Liver (tissue), 9 donors: ENCODE results near the gene MARVELD1. TPM values are rescaled to one million over a fixed set of nuclear protein-coding genes. Genes with fewer than 3 reads are reported as not detected.

Experiments used
- DNase-seq: peaks from one replicate; pipeline ENCODE4 v3.0.0-alpha.2; 2017; ENCODE audit warnings: low spot score
- H3K27ac ChIP-seq, 2 donors: one replicate each; pipeline ENCODE4 v1.7.0; 2013; ENCODE audit warnings: inconsistent platforms in 2 of 2, low read length in 2 of 2, control low read depth in 1 of 2, low read depth in 1 of 2, mild to moderate bottlenecking in 1 of 2
- H3K27me3 ChIP-seq, 4 donors: one replicate each; pipeline versions ENCODE4 v1.6.1 to v1.7.0; 2013; ENCODE audit warnings: low read length in 3 of 4, inconsistent platforms in 1 of 4, mild to moderate bottlenecking in 1 of 4, moderate library complexity in 1 of 4; ENCODE audit not compliant: control insufficient read depth in 4 of 4, insufficient read depth in 4 of 4
- H3K36me3 ChIP-seq, 4 donors: one replicate each; pipeline versions ENCODE4 v1.6.1 to v1.7.0; 2013; ENCODE audit warnings: low read length in 3 of 4, mild to moderate bottlenecking in 3 of 4, low read depth in 1 of 4, moderate library complexity in 1 of 4; ENCODE audit not compliant: control insufficient read depth in 4 of 4, insufficient read depth in 3 of 4
- H3K4me1 ChIP-seq, 4 donors: one replicate each; pipeline versions ENCODE4 v1.6.1 to v1.7.0; 2013; ENCODE audit warnings: low read length in 3 of 4, mild to moderate bottlenecking in 3 of 4, moderate library complexity in 1 of 4; ENCODE audit not compliant: control insufficient read depth in 4 of 4, insufficient read depth in 4 of 4
- H3K4me3 ChIP-seq, 3 donors: one replicate each; pipeline versions ENCODE4 v1.6.1 to v1.7.0; 2013; ENCODE audit warnings: low read length in 3 of 3, control low read depth in 1 of 3, low read depth in 1 of 3, mild to moderate bottlenecking in 1 of 3
- H3K9ac ChIP-seq, 2 donors: one replicate each; pipeline ENCODE4 v1.7.0; 2013; ENCODE audit warnings: low read length in 2 of 2, mild to moderate bottlenecking in 2 of 2, moderate library complexity in 2 of 2, control low read depth in 1 of 2, low read depth in 1 of 2
- H3K9me3 ChIP-seq, 4 donors: one replicate each; pipeline versions ENCODE4 v1.6.1 to v1.7.0; 2013; ENCODE audit warnings: low read length in 3 of 4; ENCODE audit not compliant: control insufficient read depth in 4 of 4
- EGR1 ChIP-seq, 2 donors: IDR thresholded peaks; 2 replicates each; pipeline ENCODE4 v1.6.1; 2016 to 2018; ENCODE audit warnings: antibody characterized with exemption in 2 of 2, low read depth in 2 of 2
- FOXA1 ChIP-seq: IDR thresholded peaks from 2 replicates; pipeline ENCODE4 v1.6.1; 2016; ENCODE audit warnings: antibody characterized with exemption
- GABPA ChIP-seq, 2 donors: IDR thresholded peaks in 1 of 2; conservative IDR thresholded peaks in 1 of 2; 2 replicates each; pipeline ENCODE4 v1.6.1; 2016; ENCODE audit warnings: antibody characterized with exemption in 2 of 2, mild to moderate bottlenecking in 1 of 2, moderate library complexity in 1 of 2
- HNF4A ChIP-seq, 2 donors: conservative IDR thresholded peaks; 2 replicates each; pipeline ENCODE4 v1.6.1; 2016; ENCODE audit warnings: antibody characterized with exemption in 2 of 2, mild to moderate bottlenecking in 2 of 2
- HNF4G ChIP-seq: IDR thresholded peaks from 2 replicates; pipeline ENCODE4 v1.6.1; 2016; ENCODE audit warnings: antibody characterized with exemption
- JUND ChIP-seq, 2 donors: IDR thresholded peaks; 2 replicates each; pipeline ENCODE4 v1.6.1; 2016; ENCODE audit warnings: antibody characterized with exemption in 2 of 2
- MAX ChIP-seq: IDR thresholded peaks from 2 replicates; pipeline ENCODE4 v1.6.1; 2016; ENCODE audit warnings: antibody characterized with exemption
- NR2F2 ChIP-seq: IDR thresholded peaks from 2 replicates; pipeline ENCODE4 v1.6.1; 2016; ENCODE audit warnings: antibody characterized with exemption
- RAD21 ChIP-seq, 2 donors: IDR thresholded peaks; 2 replicates each; pipeline ENCODE4 v1.6.1; 2016; ENCODE audit warnings: antibody characterized with exemption in 2 of 2, mild to moderate bottlenecking in 2 of 2
- RXRA ChIP-seq, 2 donors: IDR thresholded peaks; 2 replicates each; pipeline ENCODE4 v1.6.1; 2017 to 2018; ENCODE audit warnings: antibody characterized with exemption in 2 of 2, mild to moderate bottlenecking in 1 of 2
- SP1 ChIP-seq: IDR thresholded peaks from 2 replicates; pipeline ENCODE4 v1.6.1; 2018; ENCODE audit warnings: antibody characterized with exemption, mild to moderate bottlenecking
- TAF1 ChIP-seq: conservative IDR thresholded peaks from 2 replicates; pipeline ENCODE4 v1.6.1; 2016; ENCODE audit warnings: antibody characterized with exemption, mild to moderate bottlenecking
- ZBTB33 ChIP-seq: IDR thresholded peaks from 2 replicates; pipeline ENCODE4 v1.6.1; 2016; ENCODE audit warnings: antibody characterized with exemption
- WGBS: extraction: QIAGEN DNeasy Blood & Tissue Kit; methylation state at CpG from one replicate; pipeline ENCODE4 v1.1.7; 2013; 5-methylcytosine and 5-hydroxymethylcytosine counted together
- polyA plus RNA-seq, 2 donors: library from polyadenylated mRNA; stranded (reverse) in 1 of 2; unstranded in 1 of 2; fragments of 200-250 nt in 1 of 2; fragments of >200 nt in 1 of 2; fragmentation: Nextera tagmentation in 1 of 2; extraction: Ambion mirVana in 1 of 2; gene quantifications; one replicate each; pipeline versions ENCODE4 v1.2.1 to v1.2.3, GENCODE V29; 2013 to 2015
- total RNA-seq, 2 donors: library from RNA; depleted of rRNA; stranded (reverse); fragments of >200 nt; gene quantifications; one replicate each; pipeline ENCODE4 v1.2.3, GENCODE V29; 2014
- TF ChIP-seq, protein P1 (sequence below): IDR thresholded peaks from 2 replicates; pipeline ENCODE4 v1.6.1; 2016; ENCODE audit warnings: antibody characterized with exemption, mild to moderate bottlenecking
- TF ChIP-seq, protein P2 (sequence below): fragments of 150-350 bp; IDR thresholded peaks from 2 replicates; pipeline ENCODE4 v1.5.1; 2017; ENCODE audit warnings: improper control_type of control experiment, low read depth, low read length; ENCODE audit not compliant: missing input control
- donor health status: healthy.
- donor health status: healthy.
- donor health status: healthy.
- donor health status: healthy.
- donor health status: healthy.

MARVELD1 gene
- total and polyA plus RNA-seq, 4 donors: 0.72 to 3.3 (median 2.8) TPM

DNA sequence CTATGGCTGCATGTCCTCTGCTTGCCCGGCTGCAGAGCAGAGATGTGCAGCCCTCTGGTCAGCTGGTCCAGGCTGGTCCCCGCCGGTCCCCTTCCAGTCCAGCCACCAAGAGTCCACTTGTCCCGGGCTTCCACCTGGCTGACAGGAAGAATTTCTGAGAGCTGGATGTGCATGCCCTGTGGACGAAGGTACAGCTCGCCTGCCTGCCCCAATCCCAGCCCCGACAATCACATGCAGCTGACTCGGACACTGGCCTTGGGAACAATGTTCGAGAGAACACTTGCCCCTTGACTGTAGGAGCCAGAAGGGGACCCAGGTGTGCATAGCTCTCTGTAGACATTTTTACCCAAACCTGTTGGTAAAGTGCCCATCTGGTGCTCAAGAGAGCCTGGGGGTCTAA, 38.3 kb upstream of the MARVELD1 start (continued):
- TF ChIP-seq, protein P1, sequence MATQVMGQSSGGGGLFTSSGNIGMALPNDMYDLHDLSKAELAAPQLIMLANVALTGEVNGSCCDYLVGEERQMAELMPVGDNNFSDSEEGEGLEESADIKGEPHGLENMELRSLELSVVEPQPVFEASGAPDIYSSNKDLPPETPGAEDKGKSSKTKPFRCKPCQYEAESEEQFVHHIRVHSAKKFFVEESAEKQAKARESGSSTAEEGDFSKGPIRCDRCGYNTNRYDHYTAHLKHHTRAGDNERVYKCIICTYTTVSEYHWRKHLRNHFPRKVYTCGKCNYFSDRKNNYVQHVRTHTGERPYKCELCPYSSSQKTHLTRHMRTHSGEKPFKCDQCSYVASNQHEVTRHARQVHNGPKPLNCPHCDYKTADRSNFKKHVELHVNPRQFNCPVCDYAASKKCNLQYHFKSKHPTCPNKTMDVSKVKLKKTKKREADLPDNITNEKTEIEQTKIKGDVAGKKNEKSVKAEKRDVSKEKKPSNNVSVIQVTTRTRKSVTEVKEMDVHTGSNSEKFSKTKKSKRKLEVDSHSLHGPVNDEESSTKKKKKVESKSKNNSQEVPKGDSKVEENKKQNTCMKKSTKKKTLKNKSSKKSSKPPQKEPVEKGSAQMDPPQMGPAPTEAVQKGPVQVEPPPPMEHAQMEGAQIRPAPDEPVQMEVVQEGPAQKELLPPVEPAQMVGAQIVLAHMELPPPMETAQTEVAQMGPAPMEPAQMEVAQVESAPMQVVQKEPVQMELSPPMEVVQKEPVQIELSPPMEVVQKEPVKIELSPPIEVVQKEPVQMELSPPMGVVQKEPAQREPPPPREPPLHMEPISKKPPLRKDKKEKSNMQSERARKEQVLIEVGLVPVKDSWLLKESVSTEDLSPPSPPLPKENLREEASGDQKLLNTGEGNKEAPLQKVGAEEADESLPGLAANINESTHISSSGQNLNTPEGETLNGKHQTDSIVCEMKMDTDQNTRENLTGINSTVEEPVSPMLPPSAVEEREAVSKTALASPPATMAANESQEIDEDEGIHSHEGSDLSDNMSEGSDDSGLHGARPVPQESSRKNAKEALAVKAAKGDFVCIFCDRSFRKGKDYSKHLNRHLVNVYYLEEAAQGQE: no peak

- Histone ChIP-seq H3K36me3 (peaks cover 10 to 50% (median 32%) of the 10 kb centered on the region in 4 donors), H3K27me3 (no peaks in the 10 kb centered on the region), H3K27ac (no peak overlapping the region), H3K4me3 (no peak overlapping the region), H3K4me1 (peaks cover 0 to 5% (median 2%) of the 10 kb centered on the region in 4 donors), H3K9ac (no peak overlapping the region), H3K9me3 (no peaks in the 10 kb centered on the region)
- TF ChIP-seq, protein P2, sequence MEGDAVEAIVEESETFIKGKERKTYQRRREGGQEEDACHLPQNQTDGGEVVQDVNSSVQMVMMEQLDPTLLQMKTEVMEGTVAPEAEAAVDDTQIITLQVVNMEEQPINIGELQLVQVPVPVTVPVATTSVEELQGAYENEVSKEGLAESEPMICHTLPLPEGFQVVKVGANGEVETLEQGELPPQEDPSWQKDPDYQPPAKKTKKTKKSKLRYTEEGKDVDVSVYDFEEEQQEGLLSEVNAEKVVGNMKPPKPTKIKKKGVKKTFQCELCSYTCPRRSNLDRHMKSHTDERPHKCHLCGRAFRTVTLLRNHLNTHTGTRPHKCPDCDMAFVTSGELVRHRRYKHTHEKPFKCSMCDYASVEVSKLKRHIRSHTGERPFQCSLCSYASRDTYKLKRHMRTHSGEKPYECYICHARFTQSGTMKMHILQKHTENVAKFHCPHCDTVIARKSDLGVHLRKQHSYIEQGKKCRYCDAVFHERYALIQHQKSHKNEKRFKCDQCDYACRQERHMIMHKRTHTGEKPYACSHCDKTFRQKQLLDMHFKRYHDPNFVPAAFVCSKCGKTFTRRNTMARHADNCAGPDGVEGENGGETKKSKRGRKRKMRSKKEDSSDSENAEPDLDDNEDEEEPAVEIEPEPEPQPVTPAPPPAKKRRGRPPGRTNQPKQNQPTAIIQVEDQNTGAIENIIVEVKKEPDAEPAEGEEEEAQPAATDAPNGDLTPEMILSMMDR: peak; percentile 81
- no peak for TF ChIP-seq FOXA1
- peak; percentile 91 to 94 for TF ChIP-seq RAD21 (IDR thresholded peaks at IDR 0.05)
- DNase-seq: no peak
- WGBS: 95% methylated on average over 2 of the region's 2 CpGs
Measured at GRCh38 chr10:97676770-97677581, 36.6 kb upstream of the MARVELD1 start.

DNA sequence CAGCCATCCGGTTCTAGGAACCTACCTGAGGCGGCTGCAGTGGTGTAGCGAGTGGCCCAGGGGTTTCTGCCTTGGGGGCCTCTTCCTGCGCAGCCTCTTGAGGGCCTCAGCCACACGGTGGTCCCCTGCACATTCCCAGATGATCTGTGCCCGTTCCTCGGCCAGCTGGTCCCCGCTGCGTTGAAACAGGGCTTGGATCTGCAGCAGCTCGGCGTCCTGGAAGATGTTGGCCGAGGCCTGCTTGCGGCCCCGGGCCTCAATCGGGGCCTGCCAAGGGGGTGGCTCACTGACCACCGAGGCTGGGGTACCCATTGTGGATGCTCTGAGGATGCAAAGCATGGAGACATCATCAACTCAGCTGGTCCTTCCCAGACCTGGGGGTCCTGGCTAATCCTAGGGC, 33.9 kb upstream of the MARVELD1 start:
- no peaks in the 10 kb centered on the region for H3K9me3 ChIP-seq
- 96% methylated on average over 16 of the region's 16 CpGs for WGBS
- H3K4me3 ChIP-seq: no peak overlapping the region
- H3K9ac ChIP-seq: no peak overlapping the region
- H3K27me3 ChIP-seq: no peaks in the 10 kb centered on the region
- H3K4me1 ChIP-seq: peaks cover 7 to 23% (median 18%) of the 10 kb centered on the region in 4 donors
- no peak overlapping the region for H3K27ac ChIP-seq
- no peak for DNase-seq
- peaks cover 7 to 36% (median 31%) of the 10 kb centered on the region in 4 donors for H3K36me3 ChIP-seq
- no peak for TF ChIP-seq JUND (IDR thresholded peaks at IDR 0.05)
- TF ChIP-seq NR2F2: no peak
- no peak for TF ChIP-seq MAX
- no peak for TF ChIP-seq TAF1
- no peak for TF ChIP-seq HNF4G
- no peak for TF ChIP-seq ZBTB33
- TF ChIP-seq EGR1 (IDR thresholded peaks at IDR 0.05; ENCODE audit: low read depth in 2 of 2): no peak
- TF ChIP-seq RXRA (IDR thresholded peaks at IDR 0.05): no peak
- TF ChIP-seq, protein P1: no peak
- TF ChIP-seq FOXA1: no peak
- TF ChIP-seq, protein P2: no peak
- TF ChIP-seq GABPA (IDR thresholded peaks at IDR 0.05 in 1 of 2, conservative IDR thresholded peaks at IDR 0.05 in 1 of 2): no peak
- TF ChIP-seq HNF4A (conservative IDR thresholded peaks at IDR 0.05): no peak
- TF ChIP-seq SP1: no peak
